ENCODE data around the gene MADCAM1.
"Not testable (repeated sequence)": the region's sequence is repeated elsewhere in the genome, so short reads cannot be mapped to it uniquely, and the experiment has no call there.

MADCAM1 gene

GRCh38 chr19:496112-496665, at the start of gene MADCAM1:
MADCAM1 (plus strand) TSS chr19:496486; CDS start chr19:496500, 14 bp downstream.
- no peaks in the 10 kb centered on the region for H3K9me3 ChIP-seq
- H3K4me3 ChIP-seq, result no peak within 1 kb of the TSS
- no peak for TF ChIP-seq CTCF (IDR thresholded peaks at IDR 0.05)
- H3K27ac ChIP-seq, result no peak within 1 kb of the TSS
- H3K36me3 ChIP-seq, result no peaks in the 10 kb centered on the region
- peaks cover 13 to 52% of the 10 kb centered on the region in 2 donors for H3K27me3 ChIP-seq
- intact Hi-C loops (cut with DNase I; ENCODE audit: low total_unique reads), result no loop called here
- DNase-seq, result no peak
- H3K4me1 ChIP-seq, result peaks cover 0 to 20% (median 15%) of the 10 kb centered on the region in 4 donors

- TF ChIP-seq CTCF (IDR thresholded peaks at IDR 0.05), result no peak
- no peak for DNase-seq
- H3K4me3 ChIP-seq, result no peak overlapping the region
- H3K4me1 ChIP-seq, result no peaks in the 10 kb centered on the region
- H3K36me3 ChIP-seq, result no peaks in the 10 kb centered on the region
- intact Hi-C loops (cut with DNase I; ENCODE audit: low total_unique reads), result no loop called here
- H3K27ac ChIP-seq, result no peak overlapping the region
- H3K9me3 ChIP-seq, result no peaks in the 10 kb centered on the region
- H3K27me3 ChIP-seq, result peaks cover 0 to 3% of the 10 kb centered on the region in 2 donors
Observed at GRCh38 chr19:447064-447426, 49.2 kb upstream of the MADCAM1 start.

DNA sequence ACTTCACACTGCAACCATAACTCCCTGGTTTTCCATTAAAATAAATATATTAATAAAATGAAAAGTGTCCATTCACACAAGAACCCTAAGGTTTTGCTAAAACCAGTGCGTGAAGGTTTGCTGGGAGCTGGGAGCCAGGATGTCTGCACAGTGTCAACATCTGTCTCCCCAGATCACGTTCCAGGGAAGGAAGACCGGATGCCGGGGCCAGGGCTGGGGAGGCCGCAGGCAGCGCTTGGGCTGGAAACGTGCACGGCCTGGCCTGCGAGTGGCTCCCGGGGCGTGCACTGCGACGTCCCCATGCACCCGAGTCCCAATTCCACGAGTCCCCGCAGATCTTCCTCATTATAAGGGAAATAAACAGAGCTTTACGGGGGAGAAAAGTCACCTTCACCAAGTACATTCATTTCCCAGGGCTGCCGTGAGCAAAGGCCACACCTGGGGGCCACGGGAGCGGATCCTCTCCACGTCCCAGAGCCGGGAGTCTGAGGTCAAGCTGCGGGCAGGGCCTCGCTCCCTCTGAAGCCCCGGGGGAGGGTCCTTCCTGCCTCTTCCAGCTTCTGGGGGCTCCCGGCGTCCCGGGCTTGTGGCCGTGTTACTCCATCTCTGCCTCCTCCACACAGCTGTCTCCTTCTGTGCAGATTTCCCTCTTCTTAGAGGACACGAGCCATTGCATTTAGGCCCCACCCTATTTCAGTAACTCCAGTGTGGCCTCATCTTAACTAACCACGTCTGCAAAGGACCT, 48.3 kb upstream of the MADCAM1 start:
- H3K27ac ChIP-seq, result no peak overlapping the region
- peaks cover 0 to 3% of the 10 kb centered on the region in 2 donors for H3K27me3 ChIP-seq
- no peaks in the 10 kb centered on the region for H3K4me1 ChIP-seq
- H3K4me3 ChIP-seq, result no peak overlapping the region
- no peak for DNase-seq
- intact Hi-C loops (cut with DNase I; ENCODE audit: low total_unique reads), result no loop called here
- no peaks in the 10 kb centered on the region for H3K9me3 ChIP-seq
- H3K36me3 ChIP-seq, result no peaks in the 10 kb centered on the region
- TF ChIP-seq CTCF (IDR thresholded peaks at IDR 0.05), result no peak

GRCh38 chr19:449916-450315, 46.4 kb upstream of the MADCAM1 start:
- H3K4me3 ChIP-seq, result no peak overlapping the region
- no peaks in the 10 kb centered on the region for H3K36me3 ChIP-seq
- H3K27me3 ChIP-seq, result peaks cover 0 to 2% of the 10 kb centered on the region in 2 donors
- no peak for TF ChIP-seq CTCF (IDR thresholded peaks at IDR 0.05)
- no peaks in the 10 kb centered on the region for H3K9me3 ChIP-seq
- intact Hi-C loops (cut with DNase I; ENCODE audit: low total_unique reads), result no loop called here
- no peak for DNase-seq
- H3K4me1 ChIP-seq, result no peaks in the 10 kb centered on the region
- H3K27ac ChIP-seq, result no peak overlapping the region

DNA sequence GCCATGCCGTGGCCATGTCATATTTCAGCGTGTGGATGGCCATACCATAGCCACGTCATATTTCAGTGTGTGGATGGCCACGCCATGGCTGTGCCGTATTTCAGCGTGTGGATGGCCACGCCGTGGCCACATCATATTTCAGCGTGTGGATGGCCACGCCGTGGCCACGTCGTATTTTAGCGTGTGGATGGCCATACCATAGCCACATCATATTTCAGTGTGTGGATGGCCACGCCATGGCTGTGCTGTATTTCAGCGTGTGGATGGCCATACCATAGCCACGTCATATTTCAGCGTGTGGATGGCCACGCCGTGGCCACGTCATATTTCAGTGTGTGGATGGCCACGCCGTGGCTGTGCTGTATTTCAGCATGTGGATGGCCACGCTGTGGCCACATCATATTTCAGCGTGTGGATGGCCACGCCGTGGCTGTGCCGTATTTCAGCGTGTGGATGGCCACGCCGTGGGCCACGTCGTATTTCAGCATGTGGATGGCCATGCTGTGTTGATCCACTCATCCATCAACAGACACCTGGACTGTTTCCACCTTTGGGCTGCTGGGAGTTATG, 45.3 kb upstream of the MADCAM1 start:
- DNase-seq; H3K9me3 ChIP-seq; H3K36me3 ChIP-seq; H3K27me3 ChIP-seq; H3K27ac ChIP-seq; H3K4me1 ChIP-seq; intact Hi-C loops (cut with DNase I; ENCODE audit: low total_unique reads); H3K4me3 ChIP-seq: not testable (repeated sequence)

DNA sequence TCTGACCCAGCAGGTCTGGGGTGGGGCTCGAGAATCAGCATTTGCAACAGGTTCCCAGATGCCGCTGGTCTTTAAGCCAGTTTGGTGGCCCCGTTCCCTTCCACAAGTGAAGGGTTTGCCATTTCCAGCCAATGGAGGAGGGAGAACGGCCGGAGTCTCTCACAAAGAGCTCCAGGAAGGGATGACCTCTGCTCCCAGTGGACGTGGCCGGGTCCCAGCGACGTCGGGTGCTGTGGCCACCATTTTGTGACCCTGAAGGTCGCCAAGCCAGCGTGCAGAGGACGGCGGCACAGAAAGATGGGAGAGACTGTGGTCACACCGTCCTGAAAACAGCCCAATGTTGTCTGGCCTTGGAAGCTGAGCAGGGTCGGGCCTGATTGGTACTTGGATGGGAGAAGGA, 43.5 kb upstream of the MADCAM1 start:
- Histone ChIP-seq H3K4me3 (no peak overlapping the region), H3K36me3 (no peaks in the 10 kb centered on the region), H3K27me3 (no peaks in the 10 kb centered on the region), H3K27ac (no peak overlapping the region), H3K4me1 (no peaks in the 10 kb centered on the region), H3K9me3 (no peaks in the 10 kb centered on the region)
- DNase-seq, result no peak
- no peak for TF ChIP-seq CTCF (IDR thresholded peaks at IDR 0.05)
- intact Hi-C loops (cut with DNase I; ENCODE audit: low total_unique reads), result no loop called here
